ES-I3 (cell line): ENCODE measurements around the gene LCN10.
"Not testable (repeated sequence)": the region's sequence is repeated elsewhere in the genome, so short reads cannot be mapped to it uniquely, and the experiment has no call there.

Source experiments
- H3K36me3 ChIP-seq: 2 replicates; pipeline ENCODE4 v1.6.1; 2013; ENCODE audit warnings: mild to moderate bottlenecking, low read length, control low read depth, moderate library complexity; ENCODE audit not compliant: insufficient read depth
- H3K4me1 ChIP-seq: 2 replicates; pipeline ENCODE4 v1.6.1; 2013; ENCODE audit warnings: mild to moderate bottlenecking, control low read depth, low read length; ENCODE audit not compliant: insufficient read depth
- H3K9ac ChIP-seq: 2 replicates; pipeline ENCODE4 v1.6.1; 2013; ENCODE audit warnings: low read depth, mild to moderate bottlenecking, low read length, moderate library complexity
- H3K9me3 ChIP-seq: 2 replicates; pipeline ENCODE4 v1.6.1; 2013; ENCODE audit warnings: mild to moderate bottlenecking, low read length, moderate library complexity; ENCODE audit not compliant: control insufficient read depth, insufficient read depth

Gene LCN10

DNA sequence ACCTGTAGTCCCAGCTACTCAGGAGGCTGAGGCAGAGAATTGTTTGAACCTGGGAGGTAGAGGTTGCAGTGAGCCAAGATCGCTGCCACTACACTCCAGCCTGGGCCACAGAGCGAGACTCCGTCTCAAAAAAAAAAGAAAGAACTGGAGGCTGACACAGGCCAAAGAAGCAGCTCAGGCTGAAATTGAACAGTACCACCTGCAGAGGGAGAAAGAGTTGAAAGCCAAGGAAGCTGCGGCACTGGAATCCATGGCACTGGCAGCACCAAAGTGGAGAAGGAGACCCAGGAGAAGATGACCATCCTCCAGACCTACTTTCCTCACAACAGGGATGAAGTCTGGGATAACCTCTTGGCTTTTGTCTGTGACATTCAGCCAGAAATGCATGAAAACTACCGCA lies 37.1 kb upstream of the LCN10 start:
- H3K9me3 ChIP-seq = no peaks in the 10 kb centered on the region
- H3K4me1 ChIP-seq = no peaks in the 10 kb centered on the region
- H3K36me3 ChIP-seq = no peaks in the 10 kb centered on the region
- no peak overlapping the region for H3K9ac ChIP-seq

DNA sequence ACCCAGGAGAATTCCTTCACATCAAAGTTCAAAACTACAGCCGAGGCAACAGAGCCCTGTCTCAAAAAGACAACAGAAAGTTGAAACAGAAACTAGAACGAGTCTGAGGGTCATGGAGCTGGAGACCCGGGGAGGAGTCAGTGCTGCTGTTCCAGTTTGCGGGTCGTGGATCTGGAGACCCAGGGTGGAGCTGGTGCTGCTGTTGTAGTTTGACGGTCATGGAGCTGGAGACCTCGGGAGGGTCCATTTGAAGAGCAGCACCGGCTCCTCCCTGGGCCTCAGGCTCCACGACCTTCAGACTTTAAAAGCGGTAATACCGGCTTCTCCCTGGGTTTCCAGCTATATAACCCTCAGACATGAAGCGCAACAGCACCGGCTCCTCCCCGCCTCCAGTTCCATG lies 34.6 kb upstream of the LCN10 start:
- Histone ChIP-seq H3K9me3 (peaks cover 3% of the 10 kb centered on the region; the same call in 1 of the 2 replicates), H3K9ac (no peak overlapping the region), H3K4me1 (no peaks in the 10 kb centered on the region), H3K36me3 (no peaks in the 10 kb centered on the region)

DNA sequence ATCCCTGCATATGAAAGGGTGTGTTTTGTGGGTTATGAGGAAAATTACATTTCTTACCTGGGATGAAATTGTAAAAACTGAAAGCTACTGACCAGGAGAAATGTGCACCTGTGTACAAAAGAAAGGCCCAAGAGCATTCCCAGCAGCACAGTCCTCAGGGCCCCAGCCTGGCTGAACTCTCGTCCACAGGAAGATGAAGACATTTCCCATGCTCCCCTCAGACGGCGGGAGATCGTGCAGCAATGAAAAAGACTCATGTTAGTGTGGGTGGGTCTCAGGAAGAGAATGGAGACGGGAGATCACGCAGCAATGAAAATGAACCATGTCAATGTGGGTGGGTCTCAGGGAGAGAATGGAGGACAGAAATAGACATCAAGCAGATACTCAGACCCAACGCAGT lies 34.2 kb upstream of the LCN10 start:
- peaks cover 3% of the 10 kb centered on the region; the same call in 1 of the 2 replicates for H3K9me3 ChIP-seq
- no peaks in the 10 kb centered on the region for H3K4me1 ChIP-seq
- no peak overlapping the region for H3K9ac ChIP-seq

DNA sequence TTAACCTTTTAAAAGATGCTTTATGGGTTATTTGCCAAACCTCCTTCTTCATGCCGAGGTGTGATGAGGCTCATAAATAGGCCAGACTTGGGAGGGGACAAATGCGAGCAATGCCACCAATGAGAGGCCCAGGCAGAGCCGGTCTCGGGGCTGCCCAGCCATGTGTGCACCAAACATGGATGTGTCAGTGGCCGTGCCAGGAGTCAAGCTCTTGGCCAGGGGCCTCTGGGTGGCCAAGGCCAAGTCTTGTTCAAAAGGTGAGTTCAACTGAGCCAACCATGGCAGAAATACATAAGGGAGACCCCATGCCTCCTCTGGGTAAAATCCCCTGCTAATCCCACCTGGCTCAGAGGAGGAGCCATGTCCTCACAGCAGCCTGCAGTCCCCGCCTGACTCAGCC lies 32.5 kb upstream of the LCN10 start:
- Histone ChIP-seq H3K4me1 (no peaks in the 10 kb centered on the region), H3K9ac (no peak overlapping the region), H3K9me3 (peaks cover 3% of the 10 kb centered on the region; the same call in 1 of the 2 replicates), H3K36me3 (no peaks in the 10 kb centered on the region)

More for the DNA sequence above, 34.2 kb upstream of the LCN10 start:
- no peaks in the 10 kb centered on the region for H3K36me3 ChIP-seq

DNA sequence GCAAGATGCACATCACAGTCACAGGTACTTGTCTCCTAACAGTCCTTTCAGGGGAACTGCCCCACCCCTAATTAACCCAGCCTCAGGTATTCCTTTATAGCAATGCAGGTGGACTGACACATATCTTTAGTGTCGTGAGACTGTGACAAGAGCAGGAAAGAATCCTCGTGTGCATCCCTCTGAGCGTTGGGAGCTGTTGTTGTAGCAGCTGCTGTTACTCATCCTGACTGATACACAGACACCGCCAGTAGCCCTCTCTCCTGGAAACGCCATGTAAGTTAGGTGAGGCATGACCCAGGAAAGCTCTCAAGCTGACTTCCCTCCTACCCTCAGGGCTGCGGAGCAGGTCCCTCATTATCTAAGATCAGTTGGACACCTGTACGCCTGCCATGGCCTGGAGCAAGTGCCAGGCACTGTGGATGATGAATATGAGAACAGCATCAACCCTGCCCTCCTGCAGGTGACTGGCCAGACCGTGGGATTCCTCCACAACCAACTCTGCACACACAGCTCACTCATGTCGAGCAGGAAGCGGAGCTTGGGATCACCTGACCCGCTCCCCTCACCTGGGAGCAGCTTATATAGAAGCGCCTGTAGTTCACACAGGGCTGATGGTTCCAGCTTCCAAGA lies 31.8 kb upstream of the LCN10 start:
- no peak overlapping the region for H3K9ac ChIP-seq
- peaks cover 3% of the 10 kb centered on the region; the same call in 1 of the 2 replicates for H3K9me3 ChIP-seq
- H3K36me3 ChIP-seq = no peaks in the 10 kb centered on the region
- no peaks in the 10 kb centered on the region for H3K4me1 ChIP-seq

DNA sequence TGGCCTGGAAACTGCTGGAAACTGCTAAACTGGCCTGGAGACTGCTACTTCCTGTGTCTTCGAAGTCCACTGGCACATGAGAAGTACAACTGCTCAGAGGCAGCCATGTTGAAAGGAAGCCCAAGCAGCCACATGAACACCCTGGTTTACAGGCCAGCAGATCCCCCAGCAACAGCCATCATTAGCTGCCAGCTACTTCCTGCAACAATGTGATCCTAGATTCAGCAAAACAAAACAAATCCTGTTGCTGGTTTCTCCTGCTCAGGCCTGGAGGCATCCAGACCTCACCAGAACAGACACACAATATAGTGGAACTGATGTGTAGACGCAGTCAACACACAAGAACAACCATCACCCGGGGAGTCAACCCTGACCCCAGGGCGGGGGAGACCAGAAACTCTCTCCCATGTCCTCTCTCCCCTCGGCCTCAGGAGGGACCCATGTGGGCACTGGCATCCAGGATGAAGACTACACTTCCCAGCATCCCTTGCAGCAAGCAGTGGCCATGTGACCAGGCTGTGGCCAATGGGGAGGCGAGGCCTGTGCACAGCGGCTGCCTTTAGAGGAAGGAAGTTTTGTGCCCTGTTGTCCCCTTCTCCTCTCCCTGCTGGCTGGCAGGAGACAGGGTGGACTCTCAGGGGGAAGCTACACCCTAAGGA lies 30.8 kb upstream of the LCN10 start:
- H3K36me3 ChIP-seq = no peaks in the 10 kb centered on the region
- H3K9ac ChIP-seq = no peak overlapping the region
- H3K4me1 ChIP-seq = no peaks in the 10 kb centered on the region
- peaks cover 3% of the 10 kb centered on the region; the same call in 1 of the 2 replicates for H3K9me3 ChIP-seq

DNA sequence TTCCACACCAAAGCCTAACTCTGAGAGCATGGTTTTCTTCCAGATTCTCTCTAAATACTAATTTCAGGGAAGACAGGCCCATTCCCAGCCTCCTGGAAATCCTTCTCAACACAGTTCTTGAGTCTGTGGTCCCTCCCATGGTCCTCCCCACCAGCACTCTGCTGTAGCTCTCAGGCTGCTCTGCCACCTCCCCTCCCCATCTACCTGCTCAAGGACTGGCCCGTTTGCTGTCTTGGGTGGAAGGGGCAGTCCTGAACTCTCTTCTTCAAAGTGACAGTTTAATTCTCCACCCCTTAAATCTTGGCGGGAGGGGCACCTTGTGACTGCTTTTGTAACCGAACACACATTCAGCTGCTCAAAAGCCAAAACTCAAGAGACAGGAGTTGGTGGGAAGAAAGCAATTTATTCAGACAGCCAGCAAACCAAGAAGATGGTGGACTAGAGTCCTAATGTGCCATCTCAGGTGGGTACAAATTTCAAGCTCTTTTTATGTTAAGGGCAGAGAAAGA lies 29.2 kb upstream of the LCN10 start:
- H3K36me3 ChIP-seq = no peaks in the 10 kb centered on the region
- no peak overlapping the region for H3K9ac ChIP-seq
- H3K4me1 ChIP-seq = no peaks in the 10 kb centered on the region
- peaks cover 3% of the 10 kb centered on the region; the same call in 1 of the 2 replicates for H3K9me3 ChIP-seq

DNA sequence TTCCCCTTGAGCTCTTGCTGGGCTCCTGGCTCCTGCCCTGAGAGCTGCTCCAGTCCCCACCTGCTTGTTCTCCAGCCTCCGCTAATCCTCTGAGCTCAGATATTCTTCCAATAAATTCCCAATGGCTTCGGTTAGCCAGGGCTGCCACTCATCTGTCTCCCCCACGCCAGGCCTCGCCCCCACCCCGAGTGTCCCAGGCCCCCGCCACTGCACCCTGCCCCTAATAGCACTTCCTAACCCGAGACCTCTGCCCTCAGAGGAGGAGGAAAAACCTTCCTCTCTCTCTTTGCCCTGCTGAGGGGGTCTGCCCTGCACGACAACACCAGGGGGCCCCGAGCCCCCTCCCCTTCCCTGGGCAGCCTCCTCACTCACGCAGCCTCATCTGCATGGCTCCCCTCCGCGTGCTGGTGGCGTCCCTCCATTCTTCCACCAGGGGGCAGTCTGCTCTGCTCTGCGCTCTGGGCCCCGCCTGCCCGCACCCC lies 27.0 kb upstream of the LCN10 start:
- Histone ChIP-seq H3K36me3 (no peaks in the 10 kb centered on the region), H3K4me1 (no peaks in the 10 kb centered on the region; the same call in 1 of the 2 replicates), H3K9ac (peak overlapping the region; percentile 29; the same call in 1 of the 2 replicates), H3K9me3 (peaks cover 3% of the 10 kb centered on the region; the same call in 1 of the 2 replicates)

DNA sequence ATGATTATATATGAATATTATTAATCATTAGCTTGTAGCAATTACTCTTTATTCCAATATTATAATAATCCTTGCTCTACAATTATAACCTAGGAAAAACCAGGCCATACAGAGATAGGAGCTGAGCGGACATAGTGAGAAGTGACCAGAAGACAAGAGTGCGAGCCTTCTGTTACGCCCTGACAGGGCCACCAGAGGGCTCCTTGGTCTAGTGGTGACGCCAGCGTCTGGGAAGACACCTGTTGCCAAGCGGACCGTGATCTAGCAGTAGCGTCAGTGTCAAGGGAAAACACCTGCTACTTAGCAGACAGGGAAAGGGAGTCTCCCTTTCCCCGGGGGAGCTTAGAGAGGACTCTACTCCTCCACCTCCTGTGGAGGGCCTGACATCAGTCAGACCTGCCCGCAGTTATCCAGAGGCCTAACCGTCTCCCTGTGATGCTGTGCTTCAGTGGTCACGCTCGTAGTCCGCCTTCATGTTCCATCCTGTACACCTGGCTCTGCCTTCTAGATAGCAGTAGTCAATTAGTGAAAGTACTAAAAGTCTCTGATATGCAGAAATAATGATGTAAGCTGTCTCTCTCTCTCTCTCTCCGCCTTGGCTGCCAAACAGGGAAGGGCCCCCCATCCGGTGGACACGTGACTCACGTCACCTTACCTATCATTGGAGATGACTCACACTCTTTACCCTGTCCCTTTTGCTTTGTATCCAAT lies 23.8 kb upstream of the LCN10 start:
- H3K9ac ChIP-seq, H3K4me1 ChIP-seq, H3K36me3 ChIP-seq, H3K9me3 ChIP-seq: not testable (repeated sequence)

DNA sequence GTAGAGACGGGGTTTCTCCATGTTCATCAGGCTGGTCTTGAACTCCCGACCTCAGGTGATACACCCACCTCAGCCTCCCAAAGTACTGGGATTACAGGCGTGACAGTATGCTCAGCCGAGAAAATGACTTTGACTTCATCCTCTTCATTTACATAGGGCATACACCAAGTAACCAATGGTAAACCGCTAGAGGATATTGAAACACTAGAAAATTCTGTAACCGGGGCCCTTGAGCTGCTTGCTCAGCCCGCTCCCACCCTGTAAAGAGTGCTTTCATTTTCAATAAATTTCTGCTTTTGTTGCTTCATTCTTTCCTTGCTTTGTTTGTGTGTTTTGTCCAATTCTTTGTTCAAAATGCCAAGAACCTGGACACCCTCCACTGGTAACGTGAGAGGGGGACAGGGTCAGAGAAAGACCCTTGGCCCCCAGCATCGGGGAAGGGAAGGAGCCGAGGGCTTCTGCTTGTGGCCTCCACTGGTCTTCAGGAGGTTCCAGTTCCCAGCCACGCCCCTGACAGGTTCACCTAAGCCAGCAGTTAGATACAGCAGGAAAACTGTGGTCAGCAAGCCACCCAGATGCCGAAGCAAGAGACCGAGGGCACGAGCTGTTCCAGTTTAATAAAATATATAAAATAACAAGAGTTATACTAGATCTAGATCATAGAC lies 23.1 kb upstream of the LCN10 start:
- H3K9ac ChIP-seq, H3K36me3 ChIP-seq, H3K9me3 ChIP-seq: not testable (repeated sequence)
- peaks cover 13% of the 10 kb centered on the region; the same call in 1 of the 2 replicates for H3K4me1 ChIP-seq

DNA sequence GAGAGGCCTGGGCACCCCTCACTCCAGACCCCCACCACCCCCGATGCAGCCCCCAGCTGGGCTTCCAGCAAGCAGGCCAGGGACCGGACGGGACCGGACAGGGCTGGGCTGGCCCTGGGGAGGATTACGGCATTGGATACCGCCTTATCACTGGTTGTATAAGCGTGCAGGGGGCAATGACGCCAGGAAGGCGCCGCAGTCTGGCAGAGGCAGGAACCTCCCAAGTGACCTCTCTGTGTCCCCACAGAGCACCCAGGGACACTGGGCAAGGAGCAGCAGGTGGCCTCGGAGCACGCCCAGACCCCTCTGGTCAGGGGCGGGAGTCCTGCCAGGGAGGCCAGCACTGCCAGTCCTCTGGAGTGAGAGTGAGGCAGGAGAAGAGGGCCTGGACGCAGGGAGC lies 22.3 kb upstream of the LCN10 start:
- Histone ChIP-seq H3K9ac (no peak overlapping the region), H3K36me3 (no peaks in the 10 kb centered on the region), H3K4me1 (peaks cover 15% of the 10 kb centered on the region; the same call in 1 of the 2 replicates), H3K9me3 (no peaks in the 10 kb centered on the region)

DNA sequence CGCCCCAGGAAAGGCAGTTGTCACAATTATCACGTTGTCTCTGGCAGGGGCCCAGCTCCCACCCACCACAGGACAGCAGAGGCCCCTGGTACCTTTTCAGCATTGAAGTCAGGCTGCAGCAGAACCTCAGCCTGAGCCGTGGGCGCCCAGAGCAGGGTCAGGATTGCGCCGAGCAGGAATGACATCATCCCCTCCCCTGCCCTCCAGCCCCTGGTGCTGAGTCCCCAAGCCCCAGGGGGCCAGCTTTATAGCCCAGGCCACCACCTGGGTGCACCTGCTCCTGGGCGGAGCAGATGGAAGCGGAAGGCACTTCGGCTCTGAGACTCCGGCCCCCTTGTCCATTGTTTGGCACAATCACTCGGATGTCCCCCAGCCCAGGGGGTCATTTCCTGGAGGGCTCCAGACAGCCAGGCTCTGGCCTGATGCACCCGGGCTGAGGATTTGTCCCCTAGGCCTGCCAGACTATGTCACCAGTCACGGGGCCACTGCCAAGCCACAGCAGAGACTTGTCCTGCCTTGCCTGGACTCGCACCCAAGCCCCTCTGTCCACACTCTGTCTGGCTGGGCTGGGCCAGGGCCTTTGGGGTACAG lies 21.7 kb upstream of the LCN10 start, which contains the start of gene LCN15:
Gene LCN15 (minus strand): TSS at position 218 of the 591 bp plus-strand sequence. CDS start 30 bp downstream, at position 188.
- Histone ChIP-seq H3K4me1 (peaks cover 15% of the 10 kb centered on the region; the same call in 1 of the 2 replicates), H3K9me3 (no peaks in the 10 kb centered on the region), H3K9ac (peak within 1 kb of the TSS; percentile 44), H3K36me3 (no peaks in the 10 kb centered on the region)

DNA sequence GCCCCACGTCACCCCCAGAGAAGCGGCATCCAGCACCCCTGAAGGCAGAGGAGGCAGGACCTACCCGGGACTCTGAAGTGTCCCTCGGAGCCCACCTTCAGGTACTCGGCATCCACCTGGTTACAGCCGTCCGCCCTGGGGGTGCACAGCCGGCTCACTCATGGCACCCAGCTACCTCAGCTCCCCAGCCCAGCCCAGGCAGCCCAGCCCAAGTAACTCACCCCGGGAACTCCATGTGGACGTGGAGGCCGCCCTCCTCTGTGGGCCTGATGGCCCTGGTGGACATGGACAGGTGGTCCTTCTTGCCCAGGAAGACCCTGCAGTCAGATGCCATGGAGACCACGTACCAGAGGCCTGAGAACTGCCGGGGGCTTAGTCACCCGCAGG lies 20.9 kb upstream of the LCN10 start:
- Histone ChIP-seq H3K4me1 (peaks cover 15% of the 10 kb centered on the region; the same call in 1 of the 2 replicates), H3K36me3 (no peaks in the 10 kb centered on the region), H3K9me3 (no peaks in the 10 kb centered on the region), H3K9ac (peak overlapping the region; percentile 44; the same call in 1 of the 2 replicates)
